GM21723 (cell line): ENCODE results near the gene CCDC93.
"Not testable (repeated sequence)": the region's sequence is repeated elsewhere in the genome, so short reads cannot be mapped to it uniquely, and the experiment has no call there.

ENCODE experiments used
- ATAC-seq: cut with Tn5 transposase; IDR thresholded peaks from one replicate; pipeline ENCODE4 v1.9.1; 2021; ENCODE audit warnings: mild to moderate bottlenecking, moderate library complexity; ENCODE audit not compliant: unreplicated experiment

Gene CCDC93

GRCh38 chr2:117931266-117931665, 82.6 kb downstream of the CCDC93 start:
- no peak for ATAC-seq

GRCh38 chr2:117930775-117931174, 83.1 kb downstream of the CCDC93 start:
- ATAC-seq = no peak

GRCh38 chr2:117923471-117923870, 90.4 kb downstream of the CCDC93 start:
- not testable (repeated sequence) for ATAC-seq

GRCh38 chr2:117921520-117921919, 92.3 kb downstream of the CCDC93 start:
- no peak for ATAC-seq

- ATAC-seq = no peak
Measured at GRCh38 chr2:117918608-117919007, 95.3 kb downstream of the CCDC93 start.

GRCh38 chr2:117917223-117917917, 96.5 kb downstream of the CCDC93 start:
- ATAC-seq = no peak

- ATAC-seq = no peak
Measured at GRCh38 chr2:117902933-117903332, 110.9 kb downstream of the CCDC93 start.

- no peak for ATAC-seq
Measured at GRCh38 chr2:117888897-117889296, 125.0 kb downstream of the CCDC93 start.

GRCh38 chr2:117885308-117885707, 128.6 kb downstream of the CCDC93 start:
- no peak for ATAC-seq

GRCh38 chr2:117879003-117879402, 134.9 kb downstream of the CCDC93 start:
- no peak for ATAC-seq

- ATAC-seq = no peak
Measured at GRCh38 chr2:117875786-117876185, 138.1 kb downstream of the CCDC93 start.
